K562 (cell line): ENCODE data around the gene TRIM25. TPM values are rescaled to one million over a fixed set of nuclear protein-coding genes. Genes with fewer than 3 reads are reported as not detected.

Source experiments
- HNRNPK ChIP-seq: fragments of 200-400 bp; formaldehyde crosslinking; IDR thresholded peaks from one replicate; pipeline ENCODE4 v1.6.1; 2018; ENCODE audit warnings: mild to moderate bottlenecking, low read depth, low read length; ENCODE audit not compliant: poor library complexity, severe bottlenecking
- ILF3 ChIP-seq: fragments of 450-650 bp; IDR thresholded peaks from 2 replicates; pipeline ENCODE4 v1.6.1; 2018; ENCODE audit warnings: antibody characterized with exemption, mild to moderate bottlenecking, moderate library complexity, borderline replicate concordance
- MLX ChIP-seq, 2 experiments: fragments of 450-650 bp in 1 of 2; sonication (generic) in 1 of 2; formaldehyde crosslinking; conservative IDR thresholded peaks; 2 replicates each; pipeline versions ENCODE4 v1.4.0 to v1.8.1; 2020 to 2022; ENCODE audit warnings: mild to moderate bottlenecking in 1 of 2, missing genetic modification reagents in 1 of 2
- MTA1 ChIP-seq: fragments of 450-650 bp; IDR thresholded peaks from 2 replicates; pipeline ENCODE4 v1.6.1; 2017; ENCODE audit warnings: borderline replicate concordance
- PTBP1 ChIP-seq: fragments of 200-400 bp; formaldehyde crosslinking; IDR thresholded peaks from 2 replicates; pipeline ENCODE4 v1.6.1; 2017; ENCODE audit warnings: low read depth, low read length
- SIRT6 ChIP-seq: IDR thresholded peaks from one replicate; pipeline ENCODE4 v1.6.1; 2012; ENCODE audit warnings: low read depth, mild to moderate bottlenecking, control low read depth, inconsistent platforms, low read length, moderate library complexity
- SRSF3 ChIP-seq: fragments of 200-400 bp; formaldehyde crosslinking; IDR thresholded peaks from 2 replicates; pipeline ENCODE4 v1.6.1; 2016; ENCODE audit warnings: mild to moderate bottlenecking, low read length, moderate library complexity; ENCODE audit not compliant: insufficient read depth
- TFE3 ChIP-seq: fragments of 450-650 bp; formaldehyde crosslinking; IDR thresholded peaks from 2 replicates; pipeline ENCODE4 v1.4.0; 2020; ENCODE audit warnings: mild to moderate bottlenecking, mixed read lengths
- THRA ChIP-seq: fragments of 450-650 bp; IDR thresholded peaks from 2 replicates; pipeline ENCODE4 v1.6.1; 2017; ENCODE audit warnings: mild to moderate bottlenecking, moderate library complexity
- ZNF24 ChIP-seq: fragments of 450-650 bp; IDR thresholded peaks from 2 replicates; pipeline ENCODE4 v1.6.1; 2016
- ZNF347 ChIP-seq: fragments of 450-650 bp; formaldehyde crosslinking; IDR thresholded peaks from 2 replicates; pipeline ENCODE4 v1.4.0; 2020; ENCODE audit warnings: low read depth, mild to moderate bottlenecking, moderate library complexity
- ZNF431 ChIP-seq: sonication (generic); formaldehyde crosslinking; IDR thresholded peaks from 2 replicates; pipeline ENCODE4 v1.8.0; 2022; ENCODE audit warnings: mild to moderate bottlenecking, missing genetic modification reagents
- ZNF707 ChIP-seq: fragments of 250-450 bp; sonication (Bioruptor Pico); conservative IDR thresholded peaks from 2 replicates; pipeline ENCODE4 v1.8.0; 2022; ENCODE audit warnings: inconsistent platforms, mild to moderate bottlenecking, moderate library complexity
- polyA plus RNA-seq, 8 experiments: library from polyadenylated mRNA; depleted of rRNA in 4 of 8; stranded (reverse) in 5 of 8; unstranded in 3 of 8; fragments of >200 nt; fragmentation: Nextera tagmentation in 2 of 8; fragmentation: Illumina TruSeq in 1 of 8; extraction: Ambion mirVana in 2 of 8; extraction: Trizol in 1 of 8; gene quantifications; 2 replicates each; pipeline versions ENCODE4 v1.2.1 to v1.2.3, GENCODE V29; 2011 to 2014; ENCODE audit warnings: inconsistent platforms in 1 of 8, missing spikeins in 1 of 8
- total RNA-seq, 7 experiments: library from RNA; depleted of rRNA in 6 of 7; stranded (reverse); fragments of >200 nt in 6 of 7; fragmentation: Illumina TruSeq in 2 of 7; extraction: Trizol in 2 of 7; gene quantifications; 2 replicates each; pipeline versions ENCODE4 v1.2.1 to v1.2.3, GENCODE V29; 2011 to 2021; ENCODE audit warnings: low replicate concordance in 1 of 7
- TF ChIP-seq, protein P1 (sequence below), 2 experiments: fragments of 200-800 bp in 1 of 2; sonication (Bioruptor generic) in 1 of 2; sonication (generic) in 1 of 2; formaldehyde crosslinking in 1 of 2; IDR thresholded peaks in 1 of 2; conservative IDR thresholded peaks in 1 of 2; 2 replicates each; pipeline versions ENCODE4 v1.5.0 to v1.6.1; 2016 to 2020; ENCODE audit warnings: missing compliant biosample characterization in 1 of 2, missing genetic modification characterization in 1 of 2, missing genetic modification reagents in 1 of 2
- TF ChIP-seq, protein P2 (sequence below): fragments of 450-650 bp; formaldehyde crosslinking; conservative IDR thresholded peaks from 2 replicates; pipeline ENCODE4 v1.4.0; 2022; ENCODE audit warnings: mild to moderate bottlenecking, missing genetic modification characterization

Gene TRIM25
- total and polyA plus RNA-seq, 9 of the 15 experiments (the other 6 are each of a cell fraction or from before 2014, with no cell fraction given): 5.9 to 49.5 (median 24.5) TPM

- TF ChIP-seq ILF3 (no peak), HNRNPK (no peak), ZNF707 (0 out of 2 replicates have a peak, but pooled peaks have one; percentile 50), SIRT6 (no peak), PTBP1 (no peak), TFE3 (CRISPR knock-in tag) (peak; percentile 21; the same call in 1 of the 2 replicates), SRSF3 (no peak), MTA1 (no peak; the same call in 1 of the 2 replicates), ZNF24 (no peak), THRA (no peak), ZNF347 (CRISPR knock-in tag) (no peak), MLX (CRISPR knock-in tag; conservative IDR thresholded peaks at IDR 0.05) (no peak), ZNF431 (CRISPR knock-in tag) (no peak)
- TF ChIP-seq, protein P1, sequence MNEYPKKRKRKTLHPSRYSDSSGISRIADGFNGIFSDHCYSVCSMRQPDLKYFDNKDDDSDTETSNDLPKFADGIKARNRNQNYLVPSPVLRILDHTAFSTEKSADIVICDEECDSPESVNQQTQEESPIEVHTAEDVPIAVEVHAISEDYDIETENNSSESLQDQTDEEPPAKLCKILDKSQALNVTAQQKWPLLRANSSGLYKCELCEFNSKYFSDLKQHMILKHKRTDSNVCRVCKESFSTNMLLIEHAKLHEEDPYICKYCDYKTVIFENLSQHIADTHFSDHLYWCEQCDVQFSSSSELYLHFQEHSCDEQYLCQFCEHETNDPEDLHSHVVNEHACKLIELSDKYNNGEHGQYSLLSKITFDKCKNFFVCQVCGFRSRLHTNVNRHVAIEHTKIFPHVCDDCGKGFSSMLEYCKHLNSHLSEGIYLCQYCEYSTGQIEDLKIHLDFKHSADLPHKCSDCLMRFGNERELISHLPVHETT (CRISPR knock-in tag; conservative IDR thresholded peaks at IDR 0.05 in 1 of 2, IDR thresholded peaks at IDR 0.05 in 1 of 2): peak in 1 of 2 experiments; percentile 59; a peak in 2 of 4 replicates
- TF ChIP-seq, protein P2, sequence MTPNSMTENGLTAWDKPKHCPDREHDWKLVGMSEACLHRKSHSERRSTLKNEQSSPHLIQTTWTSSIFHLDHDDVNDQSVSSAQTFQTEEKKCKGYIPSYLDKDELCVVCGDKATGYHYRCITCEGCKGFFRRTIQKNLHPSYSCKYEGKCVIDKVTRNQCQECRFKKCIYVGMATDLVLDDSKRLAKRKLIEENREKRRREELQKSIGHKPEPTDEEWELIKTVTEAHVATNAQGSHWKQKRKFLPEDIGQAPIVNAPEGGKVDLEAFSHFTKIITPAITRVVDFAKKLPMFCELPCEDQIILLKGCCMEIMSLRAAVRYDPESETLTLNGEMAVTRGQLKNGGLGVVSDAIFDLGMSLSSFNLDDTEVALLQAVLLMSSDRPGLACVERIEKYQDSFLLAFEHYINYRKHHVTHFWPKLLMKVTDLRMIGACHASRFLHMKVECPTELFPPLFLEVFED: no peak
Measured at GRCh38 chr17:56909742-56910508, 3.9 kb downstream of the TRIM25 start (continued).
